Activated T-cell treated with anti-CD3 and anti-CD28 coated beads, Interleukin-2, amount 50 U/mL, for 24 hours (primary cell): Measurements from ENCODE around the gene WDR19.
A peak's percentile ranks its signal among the peaks of the same experiment; 100 is the strongest.
"Not testable (repeated sequence)": the region's sequence is repeated elsewhere in the genome, so short reads cannot be mapped to it uniquely, and the experiment has no call there.

Experiments
- DNase-seq: peaks from one replicate; pipeline ENCODE4 v3.0.0-alpha.2; 2020
- H3K27ac Mint-ChIP-seq: 2 replicates; pipeline ENCODE4 v1.8.0; 2020; ENCODE audit warnings: mild to moderate bottlenecking, mixed read lengths
- H3K27me3 Mint-ChIP-seq: 2 replicates; pipeline ENCODE4 v1.8.0; 2020; ENCODE audit warnings: mixed read lengths
- H3K36me3 Mint-ChIP-seq: 2 replicates; pipeline ENCODE4 v1.8.0; 2020; ENCODE audit warnings: low read depth, mixed read lengths
- H3K4me1 Mint-ChIP-seq: 2 replicates; pipeline ENCODE4 v1.8.0; 2020; ENCODE audit warnings: low read depth, mixed read lengths
- H3K4me3 Mint-ChIP-seq: 2 replicates; pipeline ENCODE4 v1.8.0; 2020; ENCODE audit warnings: mild to moderate bottlenecking, moderate library complexity, mixed read lengths
- H3K9me3 Mint-ChIP-seq: 2 replicates; pipeline ENCODE4 v1.8.0; 2020; ENCODE audit warnings: mixed read lengths

WDR19 gene

DNA sequence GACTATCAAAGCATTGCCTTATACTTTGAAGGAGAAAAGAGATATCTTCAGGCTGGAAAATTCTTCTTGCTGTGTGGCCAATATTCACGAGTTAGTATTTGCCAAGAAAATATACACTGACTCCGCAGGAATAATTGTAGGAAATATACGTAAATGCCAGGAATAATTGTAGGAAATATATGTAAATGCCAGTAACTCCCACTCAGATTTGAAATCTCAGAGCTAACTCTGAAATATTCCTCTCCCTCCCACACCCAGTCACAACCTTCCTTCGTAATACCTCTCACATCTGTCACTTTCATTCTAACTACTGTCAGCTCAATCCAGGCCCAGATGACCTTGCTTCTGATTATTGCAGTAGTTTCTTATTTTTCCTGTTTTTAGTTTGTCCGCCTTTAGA lies 73.5 kb downstream of the WDR19 start:
- Mint-ChIP-seq H3K4me1 (no peaks in the 10 kb centered on the region), H3K36me3 (peaks cover 26% of the 10 kb centered on the region), H3K27ac (no peak overlapping the region), H3K27me3 (no peaks in the 10 kb centered on the region), H3K9me3 (no peaks in the 10 kb centered on the region), H3K4me3 (no peak overlapping the region)
- no peak for DNase-seq

DNA sequence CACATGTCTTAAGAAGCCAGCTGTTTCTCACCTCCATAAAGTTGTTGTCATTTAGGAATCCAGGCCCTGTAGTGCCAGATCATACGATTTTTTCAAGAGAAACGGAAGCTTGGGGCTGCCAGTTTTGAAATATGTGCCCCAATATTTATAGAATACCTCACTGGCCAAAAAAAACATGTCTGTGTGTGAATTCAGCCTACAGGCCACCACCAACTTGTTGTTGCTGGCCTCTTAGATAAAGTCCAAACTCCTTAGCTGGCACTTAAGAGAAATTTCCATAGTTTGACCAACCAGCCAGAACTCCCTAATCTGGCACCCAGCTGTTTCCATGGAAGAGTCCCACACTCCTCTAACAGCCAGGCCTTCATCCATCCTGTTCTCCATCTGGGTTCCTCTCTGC lies 74.1 kb downstream of the WDR19 start:
- no peak overlapping the region for H3K27ac Mint-ChIP-seq
- no peak for DNase-seq
- no peaks in the 10 kb centered on the region for H3K4me1 Mint-ChIP-seq
- peaks cover 29% of the 10 kb centered on the region for H3K36me3 Mint-ChIP-seq
- no peaks in the 10 kb centered on the region for H3K27me3 Mint-ChIP-seq
- no peak overlapping the region for H3K4me3 Mint-ChIP-seq
- H3K9me3 Mint-ChIP-seq: no peaks in the 10 kb centered on the region

DNA sequence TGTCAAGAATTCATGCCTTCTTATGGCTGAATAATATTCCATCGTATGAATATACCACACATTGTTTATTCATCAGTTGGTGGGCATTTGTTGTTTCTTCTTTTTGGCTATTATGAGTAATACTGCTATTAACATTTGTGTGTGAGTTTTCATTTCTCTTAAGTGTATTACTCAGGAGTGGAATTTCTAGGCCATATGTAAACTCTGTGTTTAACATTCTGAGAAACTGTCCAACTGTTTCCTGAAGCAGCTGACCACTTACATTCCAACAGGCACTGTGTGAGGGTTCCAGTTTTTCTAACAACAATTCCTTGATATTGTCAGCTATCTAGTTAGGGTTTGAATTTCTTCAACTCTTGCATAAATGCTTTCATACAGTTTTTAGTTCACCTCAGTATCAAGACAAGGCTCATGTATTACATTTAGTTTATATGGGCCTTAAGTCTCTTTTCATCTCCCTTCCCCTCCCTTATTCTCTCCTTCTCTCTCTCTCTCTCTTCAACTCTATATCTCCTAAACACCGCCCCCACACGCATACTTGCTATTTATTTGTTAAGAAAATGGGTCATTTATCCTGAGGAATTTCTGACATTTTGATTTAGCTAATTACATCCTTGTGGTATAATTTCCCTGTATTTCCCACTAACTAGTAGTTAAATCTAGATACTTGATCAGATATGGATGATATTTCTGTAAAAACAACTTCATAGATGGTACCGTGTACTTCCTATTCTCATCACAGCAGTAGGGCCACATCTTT lies 77.4 kb downstream of the WDR19 start:
- H3K9me3 Mint-ChIP-seq: no peaks in the 10 kb centered on the region
- DNase-seq: no peak
- H3K4me3 Mint-ChIP-seq: no peak overlapping the region
- no peaks in the 10 kb centered on the region for H3K27me3 Mint-ChIP-seq
- H3K36me3 Mint-ChIP-seq: peaks cover 28% of the 10 kb centered on the region
- no peaks in the 10 kb centered on the region for H3K4me1 Mint-ChIP-seq
- no peak overlapping the region for H3K27ac Mint-ChIP-seq

DNA sequence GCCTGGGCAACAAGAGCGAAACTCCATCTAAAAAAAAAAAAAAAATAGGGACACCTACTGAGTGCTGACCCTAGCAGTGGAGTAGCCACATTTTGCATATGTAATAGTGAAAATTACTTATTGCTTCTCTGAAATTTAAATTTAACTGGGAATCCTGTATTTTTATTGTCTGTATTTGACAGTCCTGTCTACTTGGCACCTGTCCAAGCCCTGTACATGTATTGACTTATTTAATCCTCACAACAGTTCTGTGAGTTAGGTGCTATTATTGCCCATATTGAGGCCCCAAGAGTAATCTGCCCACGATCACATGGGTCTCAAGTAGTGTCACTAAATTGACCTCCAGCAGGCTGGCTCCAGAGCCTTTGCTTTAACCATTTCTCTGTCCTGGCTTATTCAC lies 81.6 kb downstream of the WDR19 start:
- H3K27ac Mint-ChIP-seq: no peak overlapping the region
- H3K4me1 Mint-ChIP-seq: no peaks in the 10 kb centered on the region
- no peak for DNase-seq
- no peaks in the 10 kb centered on the region for H3K27me3 Mint-ChIP-seq
- H3K9me3 Mint-ChIP-seq: no peaks in the 10 kb centered on the region
- H3K4me3 Mint-ChIP-seq: no peak overlapping the region
- H3K36me3 Mint-ChIP-seq: peaks cover 18% of the 10 kb centered on the region

DNA sequence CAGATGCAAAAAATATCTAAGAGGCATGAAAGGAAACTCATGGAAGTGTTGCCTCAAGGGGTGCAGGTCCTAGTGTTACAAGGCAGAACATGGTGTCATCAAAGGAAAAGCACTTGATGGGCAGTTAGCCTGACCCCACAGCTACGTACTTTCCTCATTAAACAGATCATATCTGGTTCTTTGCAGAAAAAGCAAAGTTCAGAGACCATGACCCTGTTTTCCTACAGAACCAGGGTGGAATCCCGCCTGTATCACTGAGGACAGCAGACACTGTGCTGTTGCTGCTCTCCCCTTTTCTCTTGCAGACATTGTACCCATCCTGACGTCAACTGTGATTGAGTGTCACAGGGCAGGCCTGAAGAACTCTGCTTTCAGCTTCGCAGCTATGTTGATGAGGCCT lies 92.2 kb downstream of the WDR19 start:
- DNase-seq: no peak
- H3K9me3 Mint-ChIP-seq: no peaks in the 10 kb centered on the region
- no peaks in the 10 kb centered on the region for H3K4me1 Mint-ChIP-seq
- no peak overlapping the region for H3K27ac Mint-ChIP-seq
- H3K27me3 Mint-ChIP-seq: no peaks in the 10 kb centered on the region
- H3K4me3 Mint-ChIP-seq: no peak overlapping the region
- H3K36me3 Mint-ChIP-seq: peaks cover 61% of the 10 kb centered on the region

DNA sequence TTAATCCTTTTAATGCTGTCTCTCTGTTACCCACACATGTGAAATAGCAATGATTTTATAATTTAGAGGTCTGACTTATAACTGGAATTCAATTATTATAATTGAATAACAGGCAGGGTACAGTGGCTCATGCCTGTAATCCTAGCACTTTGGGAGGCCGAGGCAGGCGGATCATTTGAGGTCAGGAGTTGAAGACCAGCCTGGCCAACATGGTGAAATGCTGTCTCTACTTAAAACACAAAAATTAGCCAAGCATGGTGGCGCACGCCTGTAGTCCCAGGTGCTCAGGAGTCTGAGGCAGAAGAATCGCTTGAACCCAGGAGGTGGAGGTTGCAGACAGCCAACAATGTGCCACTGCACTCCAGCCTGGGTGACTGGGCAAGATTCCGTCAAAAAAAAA lies 95.3 kb downstream of the WDR19 start:
- H3K4me1 Mint-ChIP-seq, H3K27ac Mint-ChIP-seq: not testable (repeated sequence)

DNA sequence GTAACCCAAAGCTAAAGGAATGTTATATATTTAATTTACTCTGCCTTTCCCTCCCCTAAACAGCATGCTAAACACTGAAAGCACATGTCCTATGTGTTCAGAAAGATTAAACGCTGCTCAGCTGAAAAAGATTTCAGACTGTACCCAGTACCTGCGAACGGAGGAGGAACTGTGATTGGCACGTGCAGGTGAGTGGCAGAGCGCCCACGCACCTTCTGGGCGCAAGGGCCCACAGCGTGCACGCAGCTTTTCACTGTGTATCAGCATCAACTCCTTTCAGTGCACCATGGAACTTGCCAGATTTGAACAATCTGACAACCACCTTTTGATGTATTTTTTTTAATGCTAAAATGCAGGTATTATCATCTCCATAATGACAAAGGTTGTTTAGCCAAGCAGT lies 96.1 kb downstream of the WDR19 start:
- H3K4me3 Mint-ChIP-seq: no peak overlapping the region
- H3K27ac Mint-ChIP-seq: no peak overlapping the region
- no peaks in the 10 kb centered on the region for H3K4me1 Mint-ChIP-seq
- H3K36me3 Mint-ChIP-seq: peaks cover 57% of the 10 kb centered on the region
- H3K27me3 Mint-ChIP-seq: no peaks in the 10 kb centered on the region
- H3K9me3 Mint-ChIP-seq: no peaks in the 10 kb centered on the region
- no peak for DNase-seq

More for the DNA sequence above, 95.3 kb downstream of the WDR19 start:
- H3K9me3 Mint-ChIP-seq, DNase-seq, H3K27me3 Mint-ChIP-seq, H3K4me3 Mint-ChIP-seq: not testable (repeated sequence)
- peaks cover 62% of the 10 kb centered on the region for H3K36me3 Mint-ChIP-seq

DNA sequence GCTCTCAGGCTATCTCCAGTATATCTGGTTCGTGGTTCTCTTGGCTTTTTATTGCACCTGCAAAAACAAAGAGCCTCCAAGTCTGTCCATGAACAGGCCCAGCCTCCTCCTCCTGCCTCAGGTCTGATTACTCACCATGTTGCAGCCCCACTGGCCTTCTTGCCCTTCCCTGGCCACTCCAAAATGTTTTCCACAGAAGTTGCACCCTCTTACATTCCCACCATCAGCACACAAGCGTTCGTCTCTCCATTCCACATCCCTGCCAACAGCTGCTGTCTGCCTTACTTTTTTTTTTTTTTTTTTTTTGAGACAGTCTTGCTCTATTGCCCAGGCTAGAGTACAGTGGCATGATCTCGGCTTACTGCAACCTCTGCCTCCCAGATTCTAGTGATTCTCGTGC lies 97.1 kb downstream of the WDR19 start:
- Mint-ChIP-seq H3K4me3 (no peak overlapping the region), H3K4me1 (no peaks in the 10 kb centered on the region), H3K27me3 (no peaks in the 10 kb centered on the region), H3K36me3 (peaks cover 55% of the 10 kb centered on the region), H3K27ac (peak overlapping the region; percentile 17), H3K9me3 (no peaks in the 10 kb centered on the region)
- no peak for DNase-seq

DNA sequence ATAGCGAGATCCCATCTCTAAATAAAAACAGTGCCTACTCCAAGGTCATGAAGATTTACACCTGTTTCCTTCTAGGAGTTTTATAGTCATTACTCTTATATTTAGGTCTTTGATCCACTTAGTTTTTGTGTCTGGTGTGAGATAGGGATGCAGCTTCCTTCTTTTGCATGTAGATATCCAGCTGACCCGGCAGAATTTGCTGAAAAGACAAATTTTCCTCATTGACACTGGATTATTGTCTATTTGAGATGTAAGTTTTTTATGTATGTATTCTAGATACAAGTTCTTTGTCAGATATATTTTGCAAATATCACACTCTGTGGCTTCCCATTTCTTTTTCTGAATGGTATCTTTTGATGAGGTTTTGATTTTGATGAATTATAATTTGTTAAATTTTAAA lies 98.4 kb downstream of the WDR19 start:
- Mint-ChIP-seq H3K27me3 (no peaks in the 10 kb centered on the region), H3K4me1 (peaks cover 3% of the 10 kb centered on the region), H3K36me3 (peaks cover 55% of the 10 kb centered on the region), H3K4me3 (no peak overlapping the region), H3K27ac (no peak overlapping the region), H3K9me3 (no peaks in the 10 kb centered on the region)
- no peak for DNase-seq

DNA sequence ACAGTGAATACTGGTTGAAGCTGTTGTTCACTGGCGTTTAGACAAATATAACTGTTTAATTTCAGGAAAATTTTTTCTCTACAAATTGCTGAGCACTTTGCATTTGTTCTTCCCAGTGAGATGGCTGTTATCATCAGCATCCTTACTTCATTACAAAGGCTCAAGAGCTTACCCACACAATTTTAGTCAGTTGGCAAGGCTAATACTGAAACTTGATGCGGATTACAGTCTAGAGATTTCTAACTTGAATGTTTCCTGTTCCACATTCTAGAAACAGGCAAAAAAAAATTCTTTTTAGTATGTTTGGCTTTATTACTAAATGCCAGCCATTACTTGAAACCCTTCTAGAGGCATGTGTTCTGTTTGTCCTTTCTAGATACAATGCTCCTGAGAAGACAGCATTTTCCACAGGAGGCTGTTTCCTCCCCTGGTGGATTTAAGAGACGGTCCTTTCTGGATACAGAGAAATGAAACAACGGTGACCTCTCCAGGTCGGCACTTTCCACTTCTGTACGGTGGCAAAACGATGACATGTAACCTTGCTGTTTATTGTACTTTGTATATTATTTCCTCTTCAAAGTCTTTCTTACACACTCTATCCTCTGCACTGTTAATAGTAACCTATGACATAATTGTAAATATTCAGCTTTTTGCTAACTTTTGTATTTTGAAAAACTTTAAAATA lies 102.9 kb downstream of the WDR19 start:
- Mint-ChIP-seq H3K27me3 (no peaks in the 10 kb centered on the region), H3K9me3 (no peaks in the 10 kb centered on the region), H3K27ac (peak overlapping the region; percentile 6), H3K4me3 (no peak overlapping the region), H3K4me1 (peaks cover 3% of the 10 kb centered on the region), H3K36me3 (peaks cover 73% of the 10 kb centered on the region)
- DNase-seq: no peak

DNA sequence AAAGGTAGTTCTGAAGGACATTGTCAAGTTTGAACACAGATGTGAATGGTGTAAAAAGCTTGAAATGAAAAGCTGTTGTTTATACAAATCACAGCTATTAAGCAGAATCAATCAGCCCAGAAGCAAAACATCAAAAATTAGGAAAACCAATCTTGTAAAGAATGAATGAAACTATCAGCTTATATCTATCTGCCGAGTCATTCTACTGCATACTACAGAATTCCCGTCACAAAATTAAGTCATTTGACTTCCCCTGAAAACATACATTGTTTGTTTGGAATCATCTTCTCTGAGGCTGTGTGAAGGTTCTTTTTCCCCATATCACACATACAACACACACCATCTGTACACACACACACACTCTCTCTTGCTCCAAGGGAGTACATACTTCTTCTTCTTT lies 103.5 kb downstream of the WDR19 start:
- Mint-ChIP-seq H3K36me3 (peaks cover 73% of the 10 kb centered on the region), H3K27ac (peak overlapping the region; percentile 2), H3K4me1 (peaks cover 3% of the 10 kb centered on the region), H3K9me3 (no peaks in the 10 kb centered on the region), H3K27me3 (no peaks in the 10 kb centered on the region), H3K4me3 (no peak overlapping the region)
- no peak for DNase-seq

DNA sequence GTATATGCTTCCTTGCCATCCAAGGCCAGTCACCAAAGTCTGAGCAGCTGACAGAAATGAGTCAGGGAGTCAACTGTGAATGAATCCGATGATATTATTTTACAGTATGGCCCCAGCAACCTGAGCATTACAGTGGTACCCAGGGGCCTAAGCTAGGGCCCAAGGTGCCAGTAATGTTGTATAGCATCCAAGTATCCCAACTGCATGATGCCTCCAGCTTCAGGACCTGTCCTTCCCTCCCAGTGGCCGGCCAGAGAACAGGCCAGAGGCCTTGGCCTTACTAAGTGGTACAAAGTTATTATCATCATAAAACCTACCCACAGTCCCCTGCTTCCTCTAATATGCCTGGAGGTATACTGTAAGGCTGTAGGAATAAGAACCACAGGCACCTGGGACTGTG lies 103.9 kb downstream of the WDR19 start:
- H3K4me1 Mint-ChIP-seq: peaks cover 3% of the 10 kb centered on the region
- no peaks in the 10 kb centered on the region for H3K27me3 Mint-ChIP-seq
- no peaks in the 10 kb centered on the region for H3K9me3 Mint-ChIP-seq
- H3K27ac Mint-ChIP-seq: peak overlapping the region; percentile 2
- H3K4me3 Mint-ChIP-seq: no peak overlapping the region
- H3K36me3 Mint-ChIP-seq: peaks cover 77% of the 10 kb centered on the region
- DNase-seq: no peak

DNA sequence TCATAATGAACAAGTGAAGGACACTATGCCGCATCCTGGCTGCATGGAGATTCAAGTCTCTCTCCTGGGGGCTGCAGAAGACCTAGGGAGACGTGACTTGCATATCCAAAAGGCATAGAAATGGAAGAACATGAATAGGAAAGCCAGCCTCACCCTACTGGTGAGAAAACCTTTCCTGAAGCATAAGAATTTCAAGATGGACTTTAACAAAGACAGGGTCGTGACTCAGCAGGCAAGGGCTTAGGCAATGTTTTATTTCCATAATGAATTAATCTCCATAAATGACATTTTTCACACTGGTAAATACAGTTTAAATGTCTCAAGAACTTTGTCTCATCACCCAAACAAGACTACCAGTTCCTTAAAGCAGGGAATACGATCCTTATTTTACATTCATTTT lies 104.9 kb downstream of the WDR19 start:
- Mint-ChIP-seq H3K27ac (peak overlapping the region; percentile 41), H3K4me1 (peaks cover 3% of the 10 kb centered on the region), H3K27me3 (no peaks in the 10 kb centered on the region), H3K9me3 (no peaks in the 10 kb centered on the region), H3K36me3 (peaks cover 86% of the 10 kb centered on the region), H3K4me3 (no peak overlapping the region)
- no peak for DNase-seq

DNA sequence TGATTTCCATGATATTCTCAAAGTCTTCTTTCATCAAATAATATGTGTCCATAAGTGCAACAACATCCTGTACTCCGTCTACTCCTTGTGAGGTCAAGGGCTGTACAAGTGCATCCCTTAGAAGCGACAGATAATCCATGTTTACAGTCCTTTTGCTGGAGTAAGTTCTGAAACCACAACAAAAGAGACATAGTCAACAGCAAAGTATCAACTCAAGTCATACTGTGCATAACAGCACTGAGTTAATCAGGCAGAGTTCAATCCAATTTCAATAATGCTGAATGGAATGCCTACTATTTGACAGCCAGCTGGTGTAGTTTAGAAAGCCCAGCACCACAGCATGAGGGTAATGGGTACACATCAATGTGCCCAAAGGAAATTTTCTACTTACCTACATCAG lies 109.4 kb downstream of the WDR19 start:
- Mint-ChIP-seq H3K36me3 (peaks cover 91% of the 10 kb centered on the region), H3K4me1 (no peaks in the 10 kb centered on the region), H3K9me3 (no peaks in the 10 kb centered on the region), H3K27ac (no peak overlapping the region), H3K4me3 (no peak overlapping the region), H3K27me3 (no peaks in the 10 kb centered on the region)
- DNase-seq: no peak

DNA sequence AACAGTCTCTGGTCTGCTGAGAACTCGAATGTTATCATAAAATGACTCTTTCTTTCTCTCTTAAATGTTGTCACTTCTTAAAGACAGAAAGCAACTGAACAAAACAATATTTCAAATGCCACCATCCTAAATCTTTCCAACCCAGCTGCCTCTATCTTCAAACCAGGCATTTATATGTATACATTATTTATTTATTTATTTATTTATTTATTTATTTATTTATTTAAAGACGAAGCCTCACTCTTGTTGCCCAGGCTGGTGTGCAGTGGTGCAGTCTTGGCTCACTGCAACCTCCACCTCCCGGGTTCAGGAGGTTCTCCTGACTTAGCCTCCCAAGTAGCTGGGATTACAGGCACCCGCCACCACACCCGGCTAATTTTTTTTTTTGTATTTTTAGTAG lies 110.1 kb downstream of the WDR19 start:
- not testable (repeated sequence) for H3K9me3 Mint-ChIP-seq, H3K4me3 Mint-ChIP-seq, H3K4me1 Mint-ChIP-seq, DNase-seq, H3K27me3 Mint-ChIP-seq
- Mint-ChIP-seq H3K36me3 (peaks cover 85% of the 10 kb centered on the region), H3K27ac (peak overlapping the region; percentile 35)
